HepG2 (cell line): ENCODE measurements around the gene ATIC. TPM values are rescaled to one million over a fixed set of nuclear protein-coding genes. Genes with fewer than 3 reads are reported as not detected.

Experiments used
- BORCS8-MEF2B ChIP-seq: sonication (generic); formaldehyde crosslinking; IDR thresholded peaks from 2 replicates; pipeline ENCODE4 v1.8.0; 2022; ENCODE audit warnings: mild to moderate bottlenecking, missing genetic modification reagents
- KAT2B ChIP-seq: fragments of 150-350 bp; IDR thresholded peaks from 2 replicates; pipeline ENCODE4 v1.6.1; 2014; ENCODE audit warnings: low read depth, low read length, borderline replicate concordance
- KDM2A ChIP-seq: sonication (generic); formaldehyde crosslinking; IDR thresholded peaks from 2 replicates; pipeline ENCODE4 v1.4.0; 2020; ENCODE audit warnings: low read depth, missing genetic modification reagents, borderline replicate concordance
- MEF2D ChIP-seq: sonication (generic); formaldehyde crosslinking; IDR thresholded peaks from 2 replicates; pipeline ENCODE4 v1.5.1; 2020; ENCODE audit warnings: mild to moderate bottlenecking, missing genetic modification reagents
- NFE2L1 ChIP-seq: sonication (generic); formaldehyde crosslinking; IDR thresholded peaks from 2 replicates; pipeline ENCODE4 v1.4.0; 2020; ENCODE audit warnings: missing genetic modification reagents, mild to moderate bottlenecking, borderline replicate concordance
- PAF1 ChIP-seq: IDR thresholded peaks from 2 replicates; pipeline ENCODE4 v1.6.1; 2016; ENCODE audit warnings: missing genetic modification reagents, missing compliant biosample characterization
- POLR2AphosphoS5 ChIP-seq: IDR thresholded peaks from 2 replicates; pipeline ENCODE4 v1.6.1; 2012; ENCODE audit warnings: low read depth, low read length
- PRMT3 ChIP-seq: sonication (generic); formaldehyde crosslinking; IDR thresholded peaks from 2 replicates; pipeline ENCODE4 v1.8.1; 2022; ENCODE audit warnings: low read depth, mild to moderate bottlenecking, moderate library complexity, missing genetic modification reagents, borderline replicate concordance
- SKI ChIP-seq: fragments of 450-650 bp; IDR thresholded peaks from one replicate; pipeline ENCODE4 v1.6.1; 2018; ENCODE audit warnings: mild to moderate bottlenecking; ENCODE audit not compliant: partially characterized antibody
- SMARCC2 ChIP-seq: fragments of 450-650 bp; IDR thresholded peaks from 2 replicates; pipeline ENCODE4 v1.6.1; 2017; ENCODE audit warnings: antibody characterized with exemption, mild to moderate bottlenecking
- SP140L ChIP-seq: sonication (generic); formaldehyde crosslinking; IDR thresholded peaks from 2 replicates; pipeline ENCODE4 v1.4.0; 2020; ENCODE audit warnings: missing genetic modification reagents, borderline replicate concordance
- ZNF292 ChIP-seq: sonication (generic); formaldehyde crosslinking; IDR thresholded peaks from 2 replicates; pipeline ENCODE4 v1.8.1; 2022; ENCODE audit warnings: mild to moderate bottlenecking, low read depth, missing genetic modification reagents, borderline replicate concordance
- ZNF460 ChIP-seq: sonication (generic); formaldehyde crosslinking; IDR thresholded peaks from 2 replicates; pipeline ENCODE4 v1.5.1; 2020; ENCODE audit warnings: missing genetic modification reagents, mild to moderate bottlenecking, borderline replicate concordance
- ZNF792 ChIP-seq: IDR thresholded peaks from 2 replicates; pipeline ENCODE4 v1.6.1; 2016
- ZNF839 ChIP-seq: sonication (generic); formaldehyde crosslinking; IDR thresholded peaks from 2 replicates; pipeline ENCODE4 v1.4.0; 2020; ENCODE audit warnings: missing genetic modification reagents, mild to moderate bottlenecking, borderline replicate concordance
- polyA plus RNA-seq, 8 experiments: library from polyadenylated mRNA; depleted of rRNA in 3 of 8; stranded (reverse) in 7 of 8; unstranded in 1 of 8; fragments of >200 nt; fragmentation: Illumina TruSeq in 4 of 8; extraction: Trizol in 4 of 8; gene quantifications; 2 replicates each; pipeline versions ENCODE4 v1.2.1 to v1.2.3, GENCODE V29; 2011 to 2016; ENCODE audit warnings: low read depth in 4 of 8, missing spikeins in 1 of 8, mixed read lengths in 1 of 8; ENCODE audit not compliant: insufficient read depth in 1 of 8
- total RNA-seq, 5 experiments: library from RNA; depleted of rRNA; stranded (reverse); fragments of >200 nt; fragmentation: Illumina TruSeq; extraction: Trizol; gene quantifications; 2 replicates each; pipeline ENCODE4 v1.2.3, GENCODE V29; 2016; ENCODE audit warnings: low read depth in 1 of 5
- TF ChIP-seq, protein P1 (sequence below): sonication (generic); formaldehyde crosslinking; IDR thresholded peaks from 2 replicates; pipeline ENCODE4 v1.8.1; 2022; ENCODE audit warnings: mild to moderate bottlenecking, missing genetic modification reagents
- TF ChIP-seq, protein P2 (sequence below): sonication (generic); formaldehyde crosslinking; IDR thresholded peaks from 2 replicates; pipeline ENCODE4 v1.5.1; 2020; ENCODE audit warnings: missing genetic modification reagents, mild to moderate bottlenecking, borderline replicate concordance

ATIC gene
- total and polyA plus RNA-seq, 2 of the 13 experiments (the other 11 are each of a cell fraction or from before 2014, with no cell fraction given), result 89.8 to 146 TPM

DNA sequence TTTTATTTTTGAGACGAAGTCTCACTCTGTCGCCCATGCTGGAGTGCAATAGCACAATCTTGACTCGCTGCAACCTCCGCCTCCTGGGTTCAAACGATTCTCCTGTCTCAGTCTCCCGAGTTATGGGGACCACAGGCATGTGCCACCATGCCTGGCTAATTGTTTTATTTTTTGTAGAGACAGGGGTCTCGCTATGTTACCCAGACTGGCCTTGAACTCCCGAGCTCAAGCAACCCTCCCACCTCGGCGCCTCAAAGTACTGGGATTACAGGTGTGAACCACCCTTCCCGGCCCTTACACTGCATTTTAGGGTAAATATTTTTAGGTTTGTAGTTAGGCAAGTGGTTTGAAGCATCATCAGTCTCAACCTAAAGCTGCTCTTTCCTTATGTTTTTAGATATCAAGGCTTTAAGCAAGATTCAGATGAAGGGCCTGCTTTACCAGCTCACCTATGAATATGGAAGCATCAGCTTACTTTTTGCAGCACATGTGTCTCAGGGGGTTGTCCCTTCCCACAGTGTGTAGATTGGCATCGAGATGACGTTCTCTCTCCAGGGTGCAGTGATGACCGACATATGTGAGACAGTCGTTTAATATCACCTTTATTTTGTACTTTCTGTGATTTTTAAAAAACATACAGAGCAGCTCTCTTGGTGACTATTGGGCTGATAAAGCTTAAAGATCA, 47.2 kb downstream of the ATIC start (continued):
- TF ChIP-seq PRMT3, result peak; percentile 91; the same call in 1 of the 2 replicates
- no peak for TF ChIP-seq SKI
- no peak for TF ChIP-seq NFE2L1 (CRISPR knock-in tag)
- no peak for TF ChIP-seq SMARCC2
- no peak for TF ChIP-seq ZNF792 (CRISPR knock-in tag)
- TF ChIP-seq ZNF839, result no peak
- TF ChIP-seq ZNF460, result no peak
- peak; percentile 98 for TF ChIP-seq PAF1 (CRISPR knock-in tag)
- TF ChIP-seq, protein P1, sequence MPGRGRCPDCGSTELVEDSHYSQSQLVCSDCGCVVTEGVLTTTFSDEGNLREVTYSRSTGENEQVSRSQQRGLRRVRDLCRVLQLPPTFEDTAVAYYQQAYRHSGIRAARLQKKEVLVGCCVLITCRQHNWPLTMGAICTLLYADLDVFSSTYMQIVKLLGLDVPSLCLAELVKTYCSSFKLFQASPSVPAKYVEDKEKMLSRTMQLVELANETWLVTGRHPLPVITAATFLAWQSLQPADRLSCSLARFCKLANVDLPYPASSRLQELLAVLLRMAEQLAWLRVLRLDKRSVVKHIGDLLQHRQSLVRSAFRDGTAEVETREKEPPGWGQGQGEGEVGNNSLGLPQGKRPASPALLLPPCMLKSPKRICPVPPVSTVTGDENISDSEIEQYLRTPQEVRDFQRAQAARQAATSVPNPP (CRISPR knock-in tag), result peak; percentile 76; the same call in 1 of the 2 replicates
- TF ChIP-seq SP140L (CRISPR knock-in tag), result no peak
- no peak for TF ChIP-seq KAT2B
- TF ChIP-seq KDM2A (CRISPR knock-in tag), result peak; percentile 85
- peak; percentile 59; the same call in 1 of the 2 replicates for TF ChIP-seq BORCS8-MEF2B (CRISPR knock-in tag)
- peak; percentile 84 for TF ChIP-seq POLR2AphosphoS5
- 0 out of 2 replicates have a peak, but pooled peaks have one; percentile 41 for TF ChIP-seq MEF2D (CRISPR knock-in tag)
- no peak for TF ChIP-seq ZNF292 (CRISPR knock-in tag)
- TF ChIP-seq, protein P2, sequence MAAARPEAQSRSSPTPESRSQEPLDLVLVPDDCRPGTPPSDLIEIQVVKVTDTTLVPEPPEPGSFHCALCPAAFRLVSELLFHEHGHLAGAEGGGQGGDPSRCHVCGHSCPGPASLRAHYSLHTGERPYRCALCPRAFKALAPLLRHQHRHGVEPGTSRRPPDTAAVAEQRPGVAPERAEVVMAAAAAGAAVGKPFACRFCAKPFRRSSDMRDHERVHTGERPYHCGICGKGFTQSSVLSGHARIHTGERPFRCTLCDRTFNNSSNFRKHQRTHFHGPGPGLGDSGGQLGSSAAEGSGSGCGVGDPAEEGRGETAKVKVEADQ (CRISPR knock-in tag), result 0 out of 2 replicates have a peak, but pooled peaks have one; percentile 25
